ENCODE results near the gene CACNA1I. TPM values are rescaled to one million over a fixed set of nuclear protein-coding genes. Genes with fewer than 3 reads are reported as not detected.
A peak's percentile ranks its signal among the peaks of the same experiment; 100 is the strongest.

Gene CACNA1I
- total and polyA plus RNA-seq, 2 donors (not counting 1 experiment from before 2014, with no cell fraction given) = 0.07 to 0.25 TPM

DNA sequence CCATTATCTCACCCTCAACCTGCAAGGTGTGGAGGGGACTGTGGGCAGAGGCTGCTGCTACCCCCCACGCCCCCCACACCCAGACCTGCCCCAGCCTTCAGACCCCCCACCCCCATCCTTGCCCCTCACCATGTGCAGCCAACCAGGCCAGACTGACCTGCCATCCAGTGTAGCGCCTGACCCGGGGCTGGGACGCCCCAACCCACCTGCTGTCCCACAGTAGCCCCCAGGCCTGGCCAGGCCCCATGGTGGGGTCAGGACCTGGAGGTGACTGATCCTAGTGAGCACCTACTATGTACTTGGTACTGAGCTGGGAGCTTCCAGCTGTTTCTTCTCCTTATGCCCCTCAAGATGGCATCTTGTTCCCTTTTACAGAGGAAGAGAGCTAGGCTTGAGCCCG, 113.1 kb downstream of the CACNA1I start:
- Mint-ChIP-seq H3K27me3 (peaks cover 36% of the 10 kb centered on the region), H3K27ac (no peak overlapping the region), H3K4me1 (peaks cover 2% of the 10 kb centered on the region), H3K4me3 (no peak overlapping the region), H3K9me3 (ENCODE audit: insufficient read depth) (no peaks in the 10 kb centered on the region)
- no peak for ATAC-seq (ENCODE audit: low read depth)
- peaks cover 3 to 4% of the 10 kb centered on the region in 2 donors for H3K4me1 ChIP-seq (ENCODE audit: control insufficient read depth in 2 of 2, insufficient read depth in 2 of 2, low read length in 2 of 2)
- H3K36me3 ChIP-seq (replicated peaks in 1 of 2; ENCODE audit: control extremely low read depth in 1 of 2, control insufficient read depth in 1 of 2, extremely low read depth in 1 of 2, insufficient read depth in 2 of 2, low read length in 1 of 2) = no peaks in the 10 kb centered on the region
- no peaks in the 10 kb centered on the region for H3K79me2 ChIP-seq (ENCODE audit: control insufficient read depth, insufficient read depth, low read length)
- H3K4me3 ChIP-seq (ENCODE audit: control extremely low read depth in 1 of 5, extremely low read depth in 1 of 5, insufficient read depth in 1 of 5, low read depth in 2 of 5, low read length in 4 of 5) = no peak overlapping the region
- H2AFZ ChIP-seq (ENCODE audit: insufficient read depth, low read depth, low read length, poor library complexity, severe bottlenecking) = no peak overlapping the region
- H3K9ac ChIP-seq (ENCODE audit: low read length) = no peak overlapping the region
- intact Hi-C loops (cut with micrococcal nuclease) = no loop called here
- ChIA-PET CTCF (no interaction called here), POLR2A (interaction anchor here (0.5 kb wide), 1 partner anchor 652 kb away, joined by 4 read pairs; no protein-coding TSS in a partner anchor)
- TF ChIP-seq, protein P1, sequence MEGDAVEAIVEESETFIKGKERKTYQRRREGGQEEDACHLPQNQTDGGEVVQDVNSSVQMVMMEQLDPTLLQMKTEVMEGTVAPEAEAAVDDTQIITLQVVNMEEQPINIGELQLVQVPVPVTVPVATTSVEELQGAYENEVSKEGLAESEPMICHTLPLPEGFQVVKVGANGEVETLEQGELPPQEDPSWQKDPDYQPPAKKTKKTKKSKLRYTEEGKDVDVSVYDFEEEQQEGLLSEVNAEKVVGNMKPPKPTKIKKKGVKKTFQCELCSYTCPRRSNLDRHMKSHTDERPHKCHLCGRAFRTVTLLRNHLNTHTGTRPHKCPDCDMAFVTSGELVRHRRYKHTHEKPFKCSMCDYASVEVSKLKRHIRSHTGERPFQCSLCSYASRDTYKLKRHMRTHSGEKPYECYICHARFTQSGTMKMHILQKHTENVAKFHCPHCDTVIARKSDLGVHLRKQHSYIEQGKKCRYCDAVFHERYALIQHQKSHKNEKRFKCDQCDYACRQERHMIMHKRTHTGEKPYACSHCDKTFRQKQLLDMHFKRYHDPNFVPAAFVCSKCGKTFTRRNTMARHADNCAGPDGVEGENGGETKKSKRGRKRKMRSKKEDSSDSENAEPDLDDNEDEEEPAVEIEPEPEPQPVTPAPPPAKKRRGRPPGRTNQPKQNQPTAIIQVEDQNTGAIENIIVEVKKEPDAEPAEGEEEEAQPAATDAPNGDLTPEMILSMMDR (IDR thresholded peaks at IDR 0.05) = no peak
- no peak for TF ChIP-seq EZH2 (IDR thresholded peaks at IDR 0.05; ENCODE audit: borderline replicate concordance, insufficient read depth, low read depth, low read length, poor library complexity, severe bottlenecking)
- no peak for DNase-seq
- H3K9me3 ChIP-seq (ENCODE audit: control extremely low read depth in 1 of 3, control insufficient read depth in 2 of 3, insufficient read depth in 1 of 3, low read length in 2 of 3) = peaks cover 0 to 17% (median 0%) of the 10 kb centered on the region in 3 donors
- WGBS (ENCODE audit: insufficient coverage) = 90% methylated on average over 4 of the region's 5 CpGs
- H3K4me2 ChIP-seq (replicated peaks; ENCODE audit: low read depth, low read length, poor library complexity, severe bottlenecking) = no peak overlapping the region
- peaks cover 0 to 38% (median 9%) of the 10 kb centered on the region in 4 experiments for H3K27me3 ChIP-seq (replicated peaks in 1 of 4; ENCODE audit: control extremely low read depth in 1 of 4, control insufficient read depth in 3 of 4, insufficient read depth in 4 of 4, low read length in 3 of 4)
- no peak overlapping the region for H3K27ac ChIP-seq (ENCODE audit: low read length in 2 of 2)
- no peaks in the 10 kb centered on the region for H4K20me1 ChIP-seq (ENCODE audit: control insufficient read depth, insufficient read depth, low read length, poor library complexity, severe bottlenecking)

DNA sequence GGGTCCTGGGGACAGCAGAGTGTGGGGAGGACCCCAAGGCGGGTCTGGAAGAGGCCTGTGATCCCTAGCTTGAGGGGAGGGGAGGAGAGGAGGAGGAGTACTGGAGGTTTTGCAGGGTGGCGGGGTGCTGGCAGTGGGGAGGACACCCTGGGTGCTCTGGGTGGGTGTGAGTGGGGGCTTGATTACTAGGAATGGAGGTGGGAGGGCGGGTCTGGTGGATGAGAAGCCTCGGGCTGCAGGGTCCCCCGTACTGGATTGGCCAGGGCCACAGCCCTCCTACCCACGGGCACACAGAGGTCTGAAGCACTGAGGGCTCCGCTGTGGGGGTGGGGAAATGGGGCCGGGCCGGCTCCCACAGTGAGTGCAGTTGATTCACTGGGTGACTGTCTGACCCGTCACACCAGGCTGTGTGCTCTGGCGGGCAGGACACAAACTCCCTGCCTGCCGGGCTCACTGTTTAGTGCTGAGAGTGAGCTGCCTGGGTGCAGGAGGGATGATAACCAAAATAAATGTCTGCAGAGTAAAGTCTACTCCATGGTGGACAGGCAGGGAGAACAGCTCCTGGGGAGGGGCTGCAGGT, 114.2 kb downstream of the CACNA1I start:
- no peak overlapping the region for H2AFZ ChIP-seq (ENCODE audit: insufficient read depth, low read depth, low read length, poor library complexity, severe bottlenecking)
- peaks cover 0 to 17% (median 0%) of the 10 kb centered on the region in 3 donors for H3K9me3 ChIP-seq (ENCODE audit: control extremely low read depth in 1 of 3, control insufficient read depth in 2 of 3, insufficient read depth in 1 of 3, low read length in 2 of 3)
- H3K4me3 ChIP-seq (ENCODE audit: control extremely low read depth in 1 of 5, extremely low read depth in 1 of 5, insufficient read depth in 1 of 5, low read depth in 2 of 5, low read length in 4 of 5) = no peak overlapping the region
- no peaks in the 10 kb centered on the region for H3K9me3 Mint-ChIP-seq (ENCODE audit: insufficient read depth)
- no peak overlapping the region for H3K9ac ChIP-seq (ENCODE audit: low read length)
- no peak for ATAC-seq (ENCODE audit: low read depth)
- peaks cover 2% of the 10 kb centered on the region for H3K4me1 Mint-ChIP-seq
- H3K27me3 Mint-ChIP-seq = peaks cover 46% of the 10 kb centered on the region
- peaks cover 3 to 4% of the 10 kb centered on the region in 2 donors for H3K4me1 ChIP-seq (ENCODE audit: control insufficient read depth in 2 of 2, insufficient read depth in 2 of 2, low read length in 2 of 2)
- peaks cover 0 to 48% (median 12%) of the 10 kb centered on the region in 4 experiments for H3K27me3 ChIP-seq (replicated peaks in 1 of 4; ENCODE audit: control extremely low read depth in 1 of 4, control insufficient read depth in 3 of 4, insufficient read depth in 4 of 4, low read length in 3 of 4)
- H3K4me3 Mint-ChIP-seq = no peak overlapping the region
- no peak for DNase-seq
- no peak for TF ChIP-seq EZH2 (IDR thresholded peaks at IDR 0.05; ENCODE audit: borderline replicate concordance, insufficient read depth, low read depth, low read length, poor library complexity, severe bottlenecking)
- TF ChIP-seq, protein P1 (IDR thresholded peaks at IDR 0.05) = no peak
- H3K36me3 ChIP-seq (replicated peaks in 1 of 2; ENCODE audit: control extremely low read depth in 1 of 2, control insufficient read depth in 1 of 2, extremely low read depth in 1 of 2, insufficient read depth in 2 of 2, low read length in 1 of 2) = no peaks in the 10 kb centered on the region
- H4K20me1 ChIP-seq (ENCODE audit: control insufficient read depth, insufficient read depth, low read length, poor library complexity, severe bottlenecking) = no peaks in the 10 kb centered on the region
- WGBS (ENCODE audit: insufficient coverage) = 49% methylated on average over 11 of the region's 12 CpGs
- POLR2A ChIA-PET = interaction anchor here (0.7 to 0.8 kb wide), 3 partner anchors 299 to 364 kb away, joined by 4 to 9 read pairs (median 5); no protein-coding TSS in a partner anchor
- H3K27ac ChIP-seq (ENCODE audit: low read length in 2 of 2) = no peak overlapping the region
- no peaks in the 10 kb centered on the region for H3K79me2 ChIP-seq (ENCODE audit: control insufficient read depth, insufficient read depth, low read length)
- intact Hi-C loops (cut with micrococcal nuclease) = no loop called here
- peak overlapping the region; percentile 77 for H3K4me2 ChIP-seq (replicated peaks; ENCODE audit: low read depth, low read length, poor library complexity, severe bottlenecking)
- no peak overlapping the region for H3K27ac Mint-ChIP-seq
- CTCF ChIA-PET = no interaction called here

Data from B cell (primary cell).